HG03064 (cell line): Measurements from ENCODE around the gene COPS2.
"Not testable (repeated sequence)": the region's sequence is repeated elsewhere in the genome, so short reads cannot be mapped to it uniquely, and the experiment has no call there.

Source experiments
- ATAC-seq: cut with Tn5 transposase; IDR thresholded peaks from one replicate; pipeline ENCODE4 v1.9.1; 2021; ENCODE audit warnings: low read depth; ENCODE audit not compliant: unreplicated experiment

COPS2 gene

GRCh38 chr15:49115062-49115461 lies 40.3 kb downstream of the COPS2 start:
- no peak for ATAC-seq

DNA sequence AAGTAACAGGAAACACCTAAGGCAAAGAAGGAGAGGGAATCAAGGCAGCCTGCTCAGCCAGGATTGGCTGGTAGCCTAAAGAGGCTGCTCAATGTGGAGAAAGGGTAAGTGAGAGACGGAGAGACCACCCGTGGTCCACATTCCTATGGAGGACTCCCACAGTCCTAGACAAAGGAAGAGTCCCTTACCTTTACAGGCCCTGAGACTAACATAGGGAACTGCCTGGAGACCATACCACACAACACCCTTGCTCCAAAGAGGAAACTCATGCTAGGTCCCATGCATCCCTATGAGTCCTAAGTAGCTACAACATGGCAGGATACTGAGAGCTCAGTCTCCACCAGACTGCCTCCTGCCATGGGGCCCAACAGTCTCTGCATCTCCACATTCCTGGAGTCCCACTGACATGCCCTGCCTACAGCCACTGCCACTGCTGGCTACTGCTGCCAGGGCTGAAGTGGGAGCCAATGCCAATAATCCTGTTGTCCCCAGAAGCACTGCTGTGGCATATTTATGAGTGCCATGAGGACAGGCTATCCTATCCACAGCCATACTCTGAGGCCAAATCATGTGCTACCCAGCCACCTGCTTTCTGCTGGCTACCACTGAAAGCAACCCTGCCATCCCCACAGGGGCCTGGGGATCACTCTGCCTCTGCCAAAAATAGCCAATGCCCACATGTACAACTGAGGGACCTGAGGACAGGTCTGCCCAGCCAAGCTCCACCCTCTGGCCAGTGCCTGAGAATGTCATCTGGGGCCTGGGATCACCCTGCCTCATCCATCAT lies 45.0 kb downstream of the COPS2 start:
- ATAC-seq, result no peak

GRCh38 chr15:49103002-49103401 lies 52.4 kb downstream of the COPS2 start:
- ATAC-seq, result no peak

- no peak for ATAC-seq
Measured at GRCh38 chr15:49101536-49101935, 53.9 kb downstream of the COPS2 start.

GRCh38 chr15:49096090-49096750 lies 59.2 kb downstream of the COPS2 start:
- ATAC-seq, result no peak

GRCh38 chr15:49094923-49095322 lies 60.5 kb downstream of the COPS2 start:
- no peak for ATAC-seq

- no peak for ATAC-seq
Measured at GRCh38 chr15:49093252-49094105, 61.9 kb downstream of the COPS2 start.

- ATAC-seq, result no peak
Measured at GRCh38 chr15:49088996-49089395, 66.4 kb downstream of the COPS2 start.

DNA sequence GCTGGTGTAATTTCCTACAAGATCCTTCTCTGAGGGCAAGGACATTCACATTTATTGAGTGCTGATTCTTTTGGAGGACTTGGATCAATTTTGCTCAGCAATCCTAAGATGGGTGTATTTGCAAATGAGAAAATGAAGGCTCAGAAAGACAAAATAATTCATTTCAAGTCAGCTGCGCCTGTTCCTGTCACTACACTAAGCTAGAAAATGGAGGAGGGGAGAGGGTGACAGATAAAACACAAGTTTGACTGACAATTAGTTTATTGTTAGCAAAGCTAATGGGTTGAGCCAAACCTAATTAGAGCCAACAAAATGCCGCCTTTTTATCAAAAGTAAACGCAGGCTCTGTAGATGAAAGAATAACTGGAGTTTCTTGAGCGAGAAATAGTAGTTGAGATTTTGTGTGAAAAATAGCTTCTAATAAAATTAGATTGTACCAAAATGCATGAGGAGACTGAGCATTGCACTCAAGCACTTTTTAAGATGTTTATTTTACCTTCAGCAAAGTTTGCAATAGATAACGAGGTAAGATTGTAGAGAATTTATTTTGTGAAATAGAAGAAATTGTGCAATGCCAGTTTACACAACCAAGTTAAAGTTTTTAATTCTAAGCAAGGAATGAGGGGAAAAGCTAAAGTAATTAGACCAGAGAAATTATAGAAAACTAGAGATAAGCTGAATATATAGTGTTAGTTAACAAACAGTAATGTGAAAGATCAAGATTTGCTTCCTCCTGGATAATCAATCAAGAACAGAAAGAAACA lies 69.5 kb downstream of the COPS2 start:
- ATAC-seq, result no peak

DNA sequence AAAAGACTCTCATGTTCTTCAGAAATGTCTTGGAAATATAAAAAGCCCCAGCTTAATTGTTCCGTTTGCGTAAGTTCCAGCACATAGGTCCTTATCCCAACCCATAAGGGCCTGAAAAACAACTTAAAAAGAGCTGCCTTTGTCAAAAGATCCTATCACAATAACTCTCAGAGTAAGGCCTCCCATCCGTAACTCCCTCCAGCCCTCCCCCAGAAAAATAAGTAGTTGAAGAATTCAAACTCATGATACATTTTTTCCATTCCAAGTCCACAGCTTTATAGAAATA lies 71.2 kb downstream of the COPS2 start:
- no peak for ATAC-seq

DNA sequence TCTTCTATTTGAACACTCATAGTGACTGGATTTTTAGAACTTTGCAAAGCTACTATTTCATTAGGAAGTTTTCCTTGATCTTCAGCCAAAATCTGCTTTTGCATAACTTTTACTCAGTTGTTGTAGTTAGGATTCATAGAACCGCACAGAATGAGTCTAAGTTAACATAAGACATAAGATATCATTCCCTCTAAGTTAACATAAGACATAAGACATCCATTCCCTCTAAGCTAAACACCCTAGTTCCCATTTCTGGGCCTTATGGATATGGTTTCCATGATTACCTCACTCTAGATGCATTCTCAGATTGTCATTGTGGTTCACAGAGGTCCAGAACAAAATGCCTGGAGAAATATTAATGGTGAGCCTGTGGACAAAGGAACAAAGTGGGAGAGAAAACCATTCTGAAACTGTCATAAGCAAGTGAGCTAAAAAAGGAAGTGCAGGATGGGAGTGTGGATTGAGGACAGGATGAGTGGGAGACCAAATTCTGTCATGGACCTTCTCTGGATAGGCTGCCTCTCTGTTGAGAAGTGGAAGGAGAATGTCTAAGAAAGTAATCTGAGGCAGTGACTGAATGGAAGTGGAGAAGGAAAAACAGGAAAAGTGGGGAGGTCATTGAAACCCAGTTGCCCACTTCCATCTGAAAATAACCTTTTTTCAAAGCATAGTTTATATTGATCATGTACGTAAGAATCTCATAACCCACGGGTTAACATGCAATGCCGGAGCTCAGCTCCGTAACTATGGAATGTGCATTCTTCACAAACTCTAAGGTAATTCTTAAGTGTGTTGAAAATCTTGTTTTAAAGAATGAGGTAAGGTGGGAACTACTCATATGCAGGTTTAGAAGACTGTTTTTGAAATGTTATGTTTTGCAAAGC lies 71.8 kb downstream of the COPS2 start:
- no peak for ATAC-seq

DNA sequence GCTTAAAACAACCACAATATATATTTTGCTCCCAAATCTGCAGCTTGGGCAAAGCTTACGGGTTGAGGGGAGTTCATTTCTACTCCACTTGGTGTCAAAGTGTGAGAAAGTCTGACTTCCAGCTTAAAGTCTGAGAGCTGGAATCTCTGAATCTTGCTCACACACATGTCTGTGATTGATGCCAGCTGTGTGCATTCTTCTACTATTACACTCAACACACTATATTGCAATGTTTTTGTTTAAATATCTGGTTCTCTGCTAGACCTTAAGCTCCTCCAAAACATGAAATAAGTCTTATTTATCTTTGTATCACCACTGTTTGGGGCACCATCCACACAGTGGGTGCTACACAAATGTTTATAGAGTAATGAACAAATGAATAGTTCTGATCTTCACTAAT lies 72.4 kb downstream of the COPS2 start:
- ATAC-seq, result no peak

GRCh38 chr15:49079340-49080039 lies 75.9 kb downstream of the COPS2 start:
- ATAC-seq, result no peak

DNA sequence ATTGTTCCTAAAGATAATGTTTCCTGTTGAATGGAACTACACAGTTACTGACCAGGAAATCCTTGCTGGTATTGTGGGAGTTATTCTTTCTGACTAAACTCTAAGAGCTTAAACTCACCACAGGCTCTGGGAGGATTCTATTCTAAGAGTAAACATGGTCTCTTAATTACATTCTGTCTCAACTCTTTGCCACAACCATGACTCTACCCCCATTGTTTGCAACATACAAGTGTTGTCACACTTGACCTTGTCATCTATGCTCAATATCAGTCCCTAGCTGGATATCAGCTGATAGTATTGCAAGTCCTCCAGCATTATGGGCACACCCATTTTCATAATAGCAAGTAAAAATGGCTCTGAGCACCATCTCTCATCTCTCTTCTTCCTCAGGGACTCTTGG lies 79.5 kb downstream of the COPS2 start:
- no peak for ATAC-seq

- ATAC-seq, result not testable (repeated sequence)
Measured at GRCh38 chr15:49074589-49075287, 80.7 kb downstream of the COPS2 start.
